ENCODE measurements around the gene SCRN1.

GRCh38 chr7:29965030-29965429 is 24.6 kb downstream of the SCRN1 start:
- TF ChIP-seq NFIC (IDR thresholded peaks at IDR 0.05), result no peak
- TF ChIP-seq USF1 (IDR thresholded peaks at IDR 0.05), result no peak
- TF ChIP-seq YY1 (IDR thresholded peaks at IDR 0.05; ENCODE audit: low read depth), result no peak
- TF ChIP-seq TAF1 (IDR thresholded peaks at IDR 0.05; ENCODE audit: low read depth), result no peak
- TF ChIP-seq MAX (IDR thresholded peaks at IDR 0.05), result no peak
- TF ChIP-seq TEAD4 (IDR thresholded peaks at IDR 0.05), result no peak
- TF ChIP-seq REST (IDR thresholded peaks at IDR 0.05; ENCODE audit: low read depth), result no peak
- no peak for TF ChIP-seq EP300 (IDR thresholded peaks at IDR 0.05; ENCODE audit: borderline replicate concordance)
- no peak for TF ChIP-seq CEBPB (IDR thresholded peaks at IDR 0.05)

Measured in Ishikawa (cell line).